IMR-90 (cell line): Measurements from ENCODE around the gene S100A8. TPM values are rescaled to one million over a fixed set of nuclear protein-coding genes. Genes with fewer than 3 reads are reported as not detected.

ENCODE experiments used
- ATAC-seq: fragments of 200-7000 bp; cut with Tn5 transposase; 2 replicates; pipeline ENCODE4 v1.9.1; 2020; ENCODE audit warnings: low read depth, mild to moderate bottlenecking, moderate library complexity
- BruUV-seq: library from RNA; stranded (reverse); fragments of 400-500 nt; replicated peaks from 2 replicates; lab custom pipeline; 2021; lab: Mats Ljungman, UMichigan
- CTCF ChIA-PET: fragments of 300-600 bp; formaldehyde crosslinking; extraction: SDS; loops from one replicate; lab custom pipeline; 2021; ENCODE audit warnings: antibody characterized with exemption; lab: Yijun Ruan, JAX
- POLR2A ChIA-PET: fragments of 300-600 bp; sonication (Branson Sonifier 250); formaldehyde crosslinking; loops from one replicate; lab custom pipeline; 2022; ENCODE audit warnings: antibody characterized with exemption; ENCODE audit not compliant: unreplicated experiment; lab: Charles Lee
- DNase-seq: peaks from one replicate; pipeline ENCODE4 v3.0.0; 2013
- H2AFZ ChIP-seq: replicated peaks from 2 replicates; pipeline ENCODE3; 2013; ENCODE audit warnings: low read length, mild to moderate bottlenecking; ENCODE audit not compliant: poor library complexity
- H2AK5ac ChIP-seq: 2 replicates; pipeline ENCODE4 v1.6.1; 2013; ENCODE audit warnings: low read depth, low read length, inconsistent platforms
- H2AK9ac ChIP-seq: replicated peaks from 2 replicates; pipeline ENCODE3; 2013; ENCODE audit warnings: mild to moderate bottlenecking, low read depth, low read length, moderate library complexity; ENCODE audit not compliant: poor library complexity
- H2BK120ac ChIP-seq: 2 replicates; pipeline ENCODE4 v1.6.1; 2013; ENCODE audit warnings: low read depth, low read length, inconsistent platforms
- H2BK15ac ChIP-seq: 3 replicates; pipeline ENCODE4 v1.6.1; 2013; ENCODE audit warnings: low read depth, low read length, inconsistent platforms
- H2BK20ac ChIP-seq: 2 replicates; pipeline ENCODE4 v1.6.1; 2013; ENCODE audit warnings: low read depth, mild to moderate bottlenecking, inconsistent platforms, low read length, moderate library complexity
- H2BK5ac ChIP-seq: 2 replicates; pipeline ENCODE4 v1.6.1; 2013; ENCODE audit warnings: mild to moderate bottlenecking, low read depth, low read length, inconsistent platforms; ENCODE audit not compliant: poor library complexity, severe bottlenecking
- H3K14ac ChIP-seq: replicated peaks from 2 replicates; pipeline ENCODE4 v1.6.1; 2013; ENCODE audit warnings: low read depth, low read length, inconsistent platforms
- H3K18ac ChIP-seq: 2 replicates; pipeline ENCODE4 v1.6.1; 2013; ENCODE audit warnings: low read depth, low read length, control low read depth
- H3K23ac ChIP-seq: 2 replicates; pipeline ENCODE4 v1.6.1; 2013; ENCODE audit warnings: low read depth, low read length, inconsistent platforms
- H3K27ac ChIP-seq: 2 replicates; pipeline ENCODE4 v1.5.1; 2013; ENCODE audit warnings: mild to moderate bottlenecking, control low read depth, low read length; ENCODE audit not compliant: insufficient read depth
- H3K27me3 ChIP-seq: 2 replicates; pipeline ENCODE4 v1.6.1; 2013; ENCODE audit warnings: low read length; ENCODE audit not compliant: control insufficient read depth, insufficient read depth
- H3K36me3 ChIP-seq: 2 replicates; pipeline ENCODE4 v1.6.1; 2013; ENCODE audit warnings: low read length, mixed read lengths; ENCODE audit not compliant: control insufficient read depth, insufficient read depth
- H3K4ac ChIP-seq: 2 replicates; pipeline ENCODE4 v1.6.1; 2013; ENCODE audit warnings: low read depth, low read length, inconsistent platforms
- H3K4me1 ChIP-seq: 2 replicates; pipeline ENCODE4 v1.6.1; 2013; ENCODE audit warnings: low read length, mixed read lengths; ENCODE audit not compliant: control insufficient read depth, insufficient read depth
- H3K4me2 ChIP-seq: 2 replicates; pipeline ENCODE4 v1.6.1; 2013; ENCODE audit warnings: low read depth, mild to moderate bottlenecking, control low read depth, low read length, moderate library complexity
- H3K4me3 ChIP-seq: 2 replicates; pipeline ENCODE4 v1.5.1; 2013; ENCODE audit warnings: low read depth, mild to moderate bottlenecking, control low read depth, low read length, moderate library complexity; ENCODE audit not compliant: insufficient read depth
- H3K56ac ChIP-seq: 2 replicates; pipeline ENCODE4 v1.6.1; 2013; ENCODE audit warnings: low read length, inconsistent platforms; ENCODE audit not compliant: insufficient read depth; ENCODE audit errors: extremely low read depth
- H3K79me1 ChIP-seq, 2 experiments: 2 replicates each; pipeline ENCODE4 v1.6.1; 2013; ENCODE audit warnings: low read length in 2 of 2, inconsistent platforms in 1 of 2, low read depth in 1 of 2
- H3K9ac ChIP-seq: 2 replicates; pipeline ENCODE4 v1.6.1; 2013; ENCODE audit warnings: low read depth, low read length, control low read depth
- H3K9me1 ChIP-seq: 2 replicates; pipeline ENCODE4 v1.6.1; 2013; ENCODE audit warnings: low read length, inconsistent platforms; ENCODE audit not compliant: insufficient read depth
- H3K9me3 ChIP-seq: 2 replicates; pipeline ENCODE4 v1.6.1; 2013; ENCODE audit warnings: low read length; ENCODE audit not compliant: control insufficient read depth, insufficient read depth
- H4K20me1 ChIP-seq: 2 replicates; pipeline ENCODE4 v1.6.1; 2013; ENCODE audit warnings: low read length, inconsistent platforms; ENCODE audit not compliant: insufficient read depth
- H4K5ac ChIP-seq: 2 replicates; pipeline ENCODE4 v1.6.1; 2013; ENCODE audit warnings: mild to moderate bottlenecking, low read depth, low read length, control low read depth
- H4K8ac ChIP-seq, 2 experiments: 2 replicates each; pipeline ENCODE4 v1.6.1; 2013; ENCODE audit warnings: low read depth in 2 of 2, low read length in 2 of 2, control low read depth in 1 of 2, inconsistent platforms in 1 of 2
- H4K91ac ChIP-seq: 2 replicates; pipeline ENCODE4 v1.6.1; 2013; ENCODE audit warnings: low read depth, low read length, inconsistent platforms; ENCODE audit not compliant: insufficient read depth
- BHLHE40 ChIP-seq: fragments of 150-350 bp; IDR thresholded peaks from 2 replicates; pipeline ENCODE4 v1.6.1; 2016; ENCODE audit warnings: mild to moderate bottlenecking, low read depth, low read length
- CEBPB ChIP-seq: IDR thresholded peaks from 2 replicates; pipeline ENCODE4 v1.6.1; 2012; ENCODE audit warnings: low read depth, low read length, improper control_type of control experiment
- CHD1 ChIP-seq: IDR thresholded peaks from 2 replicates; pipeline ENCODE4 v1.6.1; 2012; ENCODE audit warnings: low read depth, low read length, improper control_type of control experiment
- FOS ChIP-seq: fragments of 150-350 bp; IDR thresholded peaks from 2 replicates; pipeline ENCODE4 v1.6.1; 2016; ENCODE audit warnings: low read depth, low read length
- MAFK ChIP-seq: IDR thresholded peaks from 2 replicates; pipeline ENCODE4 v1.6.1; 2012; ENCODE audit warnings: low read depth, low read length, improper control_type of control experiment
- MXI1 ChIP-seq: IDR thresholded peaks from 2 replicates; pipeline ENCODE4 v1.6.1; 2012; ENCODE audit warnings: low read depth, mild to moderate bottlenecking, low read length, moderate library complexity, borderline replicate concordance
- NFE2L2 ChIP-seq: fragments of 150-350 bp; IDR thresholded peaks from 2 replicates; pipeline ENCODE4 v1.6.1; 2016; ENCODE audit warnings: low read depth, mild to moderate bottlenecking, low read length
- POLR2A ChIP-seq: IDR thresholded peaks from 2 replicates; pipeline ENCODE4 v1.6.1; 2012; ENCODE audit warnings: mild to moderate bottlenecking, low read depth, low read length
- RAD21 ChIP-seq: IDR thresholded peaks from 2 replicates; pipeline ENCODE4 v1.6.1; 2012; ENCODE audit warnings: low read length, improper control_type of control experiment
- RCOR1 ChIP-seq: IDR thresholded peaks from 2 replicates; pipeline ENCODE4 v1.6.1; 2012; ENCODE audit warnings: mild to moderate bottlenecking, low read length, improper control_type of control experiment; ENCODE audit not compliant: insufficient replicate concordance
- SMC3 ChIP-seq: fragments of 150-350 bp; IDR thresholded peaks from 2 replicates; pipeline ENCODE4 v1.6.1; 2016; ENCODE audit warnings: low read depth, mild to moderate bottlenecking, antibody characterized with exemption, low read length, moderate library complexity
- WGBS, 2 experiments: methylation state at CpG; one replicate each; pipeline versions ENCODE4 v1.1.5 to v1.1.7; 2013; ENCODE audit warnings: missing lambda C conversion rate in 2 of 2; ENCODE audit not compliant: insufficient read length in 1 of 2; ENCODE audit errors: extremely low coverage in 2 of 2; 5-methylcytosine and 5-hydroxymethylcytosine counted together
- dilution Hi-C: fragments of 300-500 bp; cut with HindIII; formaldehyde crosslinking; loops from one replicate; pipeline ENCODE4 v1.14.3; 2018; ENCODE audit warnings: low sequenced_read_pairs; ENCODE audit not compliant: unreplicated experiment
- in situ Hi-C: fragments of 300-500 bp; cut with MboI; formaldehyde crosslinking; loops from 3 replicates; pipeline ENCODE4 v1.14.3; 2019; ENCODE audit warnings: low sequenced_read_pairs, inconsistent platforms, mixed read lengths
- intact Hi-C: fragments of 100-400 bp; cut with micrococcal nuclease; formaldehyde crosslinking; loops from 2 replicates; pipeline ENCODE4 v1.10.0; 2022
- polyA plus RNA-seq, 3 experiments: library from polyadenylated mRNA; depleted of rRNA; stranded (reverse); fragments of >200 nt; gene quantifications; 2 replicates each; pipeline ENCODE4 v1.2.3, GENCODE V29; 2012; ENCODE audit warnings: low replicate concordance in 1 of 3
- total RNA-seq: library from RNA; depleted of rRNA; stranded (reverse); fragments of >200 nt; gene quantifications from 2 replicates; pipeline ENCODE4 v1.2.3, GENCODE V29; 2012
- TF ChIP-seq, protein P1 (sequence below): conservative IDR thresholded peaks from 2 replicates; pipeline ENCODE4 v1.5.1; 2012; ENCODE audit warnings: mild to moderate bottlenecking, low read depth, low read length, improper control_type of control experiment
- TF ChIP-seq, protein P2 (sequence below): fragments of 150-350 bp; IDR thresholded peaks from 2 replicates; pipeline ENCODE4 v1.6.1; 2017; ENCODE audit warnings: mild to moderate bottlenecking, antibody characterized with exemption, low read length, low read depth

The S100A8 gene
- total and polyA plus RNA-seq, 2 of the 4 experiments (the other 2 are of a cell fraction) = not detected

DNA sequence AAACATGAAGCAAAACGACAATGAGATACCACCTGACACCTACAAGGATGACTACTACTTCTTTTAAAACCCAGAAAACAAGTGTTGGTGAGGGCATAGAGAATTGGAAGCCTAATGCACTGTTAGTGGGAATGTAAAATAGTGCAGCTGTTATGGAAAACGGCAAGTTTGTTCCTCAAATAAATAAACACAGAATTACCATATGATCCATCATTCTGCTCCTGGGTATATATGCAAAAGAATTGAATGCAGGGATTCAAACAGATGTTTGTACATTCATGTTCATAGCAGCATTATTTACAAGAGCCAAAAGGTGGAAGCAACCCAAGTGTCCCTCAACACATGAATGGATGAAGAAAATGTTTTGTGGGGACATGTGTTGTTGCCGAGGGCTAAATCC lies 1.4 kb upstream of the S100A8 start:
- Histone ChIP-seq H3K36me3 (no peaks in the 10 kb centered on the region), H3K9me1 (no peaks in the 10 kb centered on the region), H2BK15ac (no peak overlapping the region), H3K14ac (no peak overlapping the region), H2AK5ac (no peak overlapping the region), H4K91ac (no peak overlapping the region), H3K18ac (no peak overlapping the region), H3K56ac (no peak overlapping the region), H2AK9ac (no peak overlapping the region), H2BK5ac (no peak overlapping the region), H3K27ac (no peak overlapping the region), H3K79me1 (no peaks in the 10 kb centered on the region), H3K9me3 (no peaks in the 10 kb centered on the region), H3K4ac (no peak overlapping the region), H3K4me1 (no peaks in the 10 kb centered on the region), H2AFZ (no peak overlapping the region), H4K8ac (no peak overlapping the region), H3K9ac (no peak overlapping the region), H3K4me3 (no peak overlapping the region), H3K27me3 (peaks cover 3% of the 10 kb centered on the region; the same call in 1 of the 2 replicates), H3K23ac (no peak overlapping the region), H3K4me2 (no peak overlapping the region), H4K20me1 (no peaks in the 10 kb centered on the region), H2BK120ac (no peak overlapping the region), H4K5ac (no peak overlapping the region), H2BK20ac (no peak overlapping the region)
- intact Hi-C loops = no loop called here
- DNase-seq (no peak), ATAC-seq (no peak)
- ChIA-PET CTCF (no interaction called here), POLR2A (no interaction called here)
- no TSS peak for BruUV-seq
- WGBS, 2 experiments = no CpG with 5 or more reads among the region's 3 CpGs
- dilution Hi-C loops = no loop called here
- TF ChIP-seq POLR2A (no peak), CEBPB (no peak), BHLHE40 (no peak), NFE2L2 (no peak), SMC3 (no peak), MXI1 (no peak), MAFK (no peak), RAD21 (no peak), CHD1 (no peak), RCOR1 (no peak), FOS (no peak)
- TF ChIP-seq, protein P1, sequence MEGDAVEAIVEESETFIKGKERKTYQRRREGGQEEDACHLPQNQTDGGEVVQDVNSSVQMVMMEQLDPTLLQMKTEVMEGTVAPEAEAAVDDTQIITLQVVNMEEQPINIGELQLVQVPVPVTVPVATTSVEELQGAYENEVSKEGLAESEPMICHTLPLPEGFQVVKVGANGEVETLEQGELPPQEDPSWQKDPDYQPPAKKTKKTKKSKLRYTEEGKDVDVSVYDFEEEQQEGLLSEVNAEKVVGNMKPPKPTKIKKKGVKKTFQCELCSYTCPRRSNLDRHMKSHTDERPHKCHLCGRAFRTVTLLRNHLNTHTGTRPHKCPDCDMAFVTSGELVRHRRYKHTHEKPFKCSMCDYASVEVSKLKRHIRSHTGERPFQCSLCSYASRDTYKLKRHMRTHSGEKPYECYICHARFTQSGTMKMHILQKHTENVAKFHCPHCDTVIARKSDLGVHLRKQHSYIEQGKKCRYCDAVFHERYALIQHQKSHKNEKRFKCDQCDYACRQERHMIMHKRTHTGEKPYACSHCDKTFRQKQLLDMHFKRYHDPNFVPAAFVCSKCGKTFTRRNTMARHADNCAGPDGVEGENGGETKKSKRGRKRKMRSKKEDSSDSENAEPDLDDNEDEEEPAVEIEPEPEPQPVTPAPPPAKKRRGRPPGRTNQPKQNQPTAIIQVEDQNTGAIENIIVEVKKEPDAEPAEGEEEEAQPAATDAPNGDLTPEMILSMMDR = no peak
- TF ChIP-seq, protein P2, sequence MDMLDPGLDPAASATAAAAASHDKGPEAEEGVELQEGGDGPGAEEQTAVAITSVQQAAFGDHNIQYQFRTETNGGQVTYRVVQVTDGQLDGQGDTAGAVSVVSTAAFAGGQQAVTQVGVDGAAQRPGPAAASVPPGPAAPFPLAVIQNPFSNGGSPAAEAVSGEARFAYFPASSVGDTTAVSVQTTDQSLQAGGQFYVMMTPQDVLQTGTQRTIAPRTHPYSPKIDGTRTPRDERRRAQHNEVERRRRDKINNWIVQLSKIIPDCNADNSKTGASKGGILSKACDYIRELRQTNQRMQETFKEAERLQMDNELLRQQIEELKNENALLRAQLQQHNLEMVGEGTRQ = no peak
- in situ Hi-C loops = no loop called here
